ENCODE measurements around the gene FGF19. TPM values are rescaled to one million over a fixed set of nuclear protein-coding genes. Genes with fewer than 3 reads are reported as not detected.
A peak's percentile ranks its signal among the peaks of the same experiment; 100 is the strongest.

Gene FGF19
- total and polyA plus RNA-seq, 9 of the 15 experiments (the other 6 are each of a cell fraction or from before 2014, with no cell fraction given): 0.11 TPM; not detected in 8

- CTCF ChIA-PET (ENCODE audit: low intra/inter-chr PET ratio): interaction anchor here (0.6 kb wide), 1 partner anchor 12 kb away, joined by 3 read pairs; no protein-coding TSS in a partner anchor
- Histone ChIP-seq H3K4me2 (ENCODE audit: insufficient read depth, low read length) (no peak overlapping the region), H3K27ac (ENCODE audit: extremely low read depth, low read depth, low read length) (no peak overlapping the region), H2AFZ (ENCODE audit: low read depth, low read length) (no peak overlapping the region), H3K36me3 (ENCODE audit: control insufficient read depth, insufficient read depth, low read length) (no peaks in the 10 kb centered on the region), H3K9ac (ENCODE audit: insufficient read depth in 1 of 2, low read depth in 2 of 2, low read length in 2 of 2) (peak overlapping the region in 1 of 2 experiments; percentile 35; a peak in 1 of 4 replicates), H3K9me3 (replicated peaks; ENCODE audit: control insufficient read depth, insufficient read depth, low read depth, low read length) (no peaks in the 10 kb centered on the region), H3K9me1 (ENCODE audit: control insufficient read depth, insufficient read depth, low read length) (no peaks in the 10 kb centered on the region), H3K4me1 (replicated peaks in 1 of 2; ENCODE audit: control insufficient read depth in 2 of 2, insufficient read depth in 2 of 2, low read length in 2 of 2) (peaks cover 0 to 5% of the 10 kb centered on the region in 2 experiments; a peak in 1 of 5 replicates), H3K27me3 (ENCODE audit: control insufficient read depth in 2 of 2, insufficient read depth in 2 of 2, low read length in 2 of 2) (peaks cover 22 to 59% of the 10 kb centered on the region in 2 experiments; a peak in 4 of 5 replicates), H3K4me3 (no peak overlapping the region), H4K20me1 (replicated peaks; ENCODE audit: control insufficient read depth, insufficient read depth, low read length) (no peaks in the 10 kb centered on the region; the same call in 1 of the 2 replicates), H3K79me2 (ENCODE audit: control insufficient read depth, insufficient read depth, low read length) (no peaks in the 10 kb centered on the region)
- in situ Hi-C loops (cut with MboI): no loop called here
- POLR2A ChIA-PET: no interaction called here
- intact Hi-C loops (cut with micrococcal nuclease): no loop called here
- no peak for TF ChIP-seq TAF9B (IDR thresholded peaks at IDR 0.05; ENCODE audit: partially characterized antibody)
- TF ChIP-seq ZKSCAN1 (IDR thresholded peaks at IDR 0.05; ENCODE audit: low read depth, low read length): no peak
- TF ChIP-seq CREBBP (IDR thresholded peaks at IDR 0.05; ENCODE audit: low read depth, low read length): no peak
- TF ChIP-seq SFPQ (IDR thresholded peaks at IDR 0.05; ENCODE audit: low read depth, low read length): no peak
- TF ChIP-seq SIN3A (IDR thresholded peaks at IDR 0.05; ENCODE audit: borderline replicate concordance in 2 of 2, control insufficient read depth in 1 of 2, low read depth in 2 of 2, low read length in 2 of 2): no peak
- no peak for TF ChIP-seq SMARCE1 (IDR thresholded peaks at IDR 0.05)
- TF ChIP-seq TFAM (CRISPR knock-in tag; conservative IDR thresholded peaks at IDR 0.05): no peak
- TF ChIP-seq FOXK2 (conservative IDR thresholded peaks at IDR 0.05 in 1 of 2, IDR thresholded peaks at IDR 0.05 in 1 of 2; ENCODE audit: low read depth in 2 of 2): no peak
- no peak for TF ChIP-seq ZNF140 (CRISPR knock-in tag; IDR thresholded peaks at IDR 0.05)
- TF ChIP-seq EP300 (IDR thresholded peaks at IDR 0.05; ENCODE audit: low read length): no peak
- TF ChIP-seq ADNP (tag; IDR thresholded peaks at IDR 0.05): no peak
- TF ChIP-seq USF1 (CRISPR knock-in tag; IDR thresholded peaks at IDR 0.05): no peak
- TF ChIP-seq CBFA2T2 (conservative IDR thresholded peaks at IDR 0.05): no peak
- TF ChIP-seq KLF16 (IDR thresholded peaks at IDR 0.05): no peak
- TF ChIP-seq MCM2 (IDR thresholded peaks at IDR 0.05; ENCODE audit: low read depth): no peak
- TF ChIP-seq ZNF263 (CRISPR knock-in tag; IDR thresholded peaks at IDR 0.05; ENCODE audit: borderline replicate concordance): no peak
- TF ChIP-seq TFE3 (CRISPR knock-in tag; IDR thresholded peaks at IDR 0.05): no peak
- no peak for DNase-seq (ENCODE audit: extremely low read depth in 1 of 4, low spot score in 3 of 4)
- no TSS peak for BruUV-seq (replicated peaks)
- no peak for FAIRE-seq
- WGBS (ENCODE audit: insufficient coverage, low coverage, missing lambda C conversion rate): 2% methylated on average over 8 of the region's 8 CpGs
- ATAC-seq: peak; percentile 33; the same call in 1 of the 3 replicates
Observed at GRCh38 chr11:69746140-69746539, 42.3 kb upstream of the FGF19 start.
